ENCODE measurements around the gene SPRR2E.
"Not testable (repeated sequence)": the region's sequence is repeated elsewhere in the genome, so short reads cannot be mapped to it uniquely, and the experiment has no call there.

The SPRR2E gene

DNA sequence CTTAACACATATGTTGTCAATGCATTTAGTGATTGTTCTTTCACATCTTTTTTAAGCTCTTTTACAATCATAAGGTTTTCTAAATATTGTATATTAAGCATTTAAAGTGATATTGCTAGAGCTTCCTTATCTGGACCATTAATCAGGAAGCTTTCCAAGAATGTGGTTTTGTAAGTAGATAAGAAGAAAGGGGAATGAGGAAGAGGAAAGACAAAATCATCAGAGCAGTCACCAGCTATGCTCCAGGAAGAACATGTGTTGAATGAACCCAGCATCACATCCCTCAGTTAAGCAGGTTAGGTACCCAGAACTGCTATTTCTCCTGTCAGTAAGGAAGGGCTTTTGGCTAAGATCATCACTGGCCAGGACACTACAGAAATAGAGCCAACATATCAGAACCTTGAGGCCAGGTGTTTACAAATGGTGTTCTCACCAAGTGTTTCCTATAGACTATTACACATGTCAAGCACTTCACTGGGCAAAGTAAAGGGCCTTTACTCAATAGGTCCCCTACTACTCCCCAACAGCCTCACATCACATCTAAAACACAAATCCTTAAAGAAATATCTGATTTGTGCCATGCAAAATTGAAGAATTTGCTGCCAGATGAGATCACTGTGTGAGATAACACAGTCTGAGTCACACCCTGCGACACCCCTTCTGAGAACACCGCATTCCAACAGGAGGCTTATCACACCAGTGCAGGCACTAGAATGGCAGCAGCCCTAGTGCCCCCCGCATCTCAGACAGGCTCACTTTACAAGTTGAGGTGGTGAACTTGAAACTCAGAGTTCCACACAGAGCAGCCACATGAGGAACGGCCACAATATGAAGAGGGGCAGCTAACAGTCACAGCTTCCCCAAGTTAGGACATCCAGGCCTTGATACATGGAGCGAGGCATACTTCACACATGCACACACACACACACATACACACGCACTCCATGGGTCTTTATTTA, 35.2 kb downstream of the SPRR2E start:
- no peak for DNase-seq

DNA sequence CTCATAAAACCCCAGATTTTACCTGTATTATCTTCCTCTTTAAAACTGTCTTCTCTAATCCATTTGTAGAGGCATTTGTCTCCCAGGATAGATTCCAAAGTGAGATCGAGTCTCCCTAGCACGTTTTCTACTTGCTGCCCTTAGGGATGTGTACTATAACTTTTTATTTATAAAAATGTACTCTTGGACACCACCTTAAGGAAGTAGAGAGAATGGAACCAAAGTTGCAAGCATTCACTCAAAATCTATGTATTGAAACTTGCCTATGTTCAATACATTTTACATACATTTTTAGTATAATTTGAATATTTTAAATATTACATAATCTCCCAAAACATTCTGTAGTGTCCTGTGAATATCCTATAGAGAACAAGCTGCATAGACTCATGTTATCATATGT, 36.2 kb downstream of the SPRR2E start:
- no peak for DNase-seq

DNA sequence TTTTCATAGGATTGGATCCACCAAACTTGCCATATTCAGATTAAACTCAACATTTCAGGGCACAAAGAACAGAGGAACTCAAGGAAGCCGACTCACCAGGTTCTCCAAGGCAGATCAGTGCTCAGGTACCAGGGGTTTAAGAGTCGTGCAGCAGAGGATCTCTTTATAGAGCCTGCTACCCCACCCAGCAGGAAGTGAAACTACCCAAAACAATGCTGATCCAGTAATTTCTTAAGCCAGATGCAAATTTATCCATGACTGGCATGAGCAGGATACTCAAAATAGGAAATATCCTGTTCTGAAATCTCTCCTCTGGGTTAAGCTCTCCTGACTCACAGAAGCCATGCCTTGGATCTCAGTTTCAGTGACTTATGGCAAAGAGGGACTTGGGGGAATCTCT, 37.0 kb downstream of the SPRR2E start, which contains the start of gene SPRR2A:
SPRR2A (minus strand) TSS at position 138 of the 400 bp plus-strand sequence. CDS start 777 bp downstream, outside the sequence.
- DNase-seq = no peak

DNA sequence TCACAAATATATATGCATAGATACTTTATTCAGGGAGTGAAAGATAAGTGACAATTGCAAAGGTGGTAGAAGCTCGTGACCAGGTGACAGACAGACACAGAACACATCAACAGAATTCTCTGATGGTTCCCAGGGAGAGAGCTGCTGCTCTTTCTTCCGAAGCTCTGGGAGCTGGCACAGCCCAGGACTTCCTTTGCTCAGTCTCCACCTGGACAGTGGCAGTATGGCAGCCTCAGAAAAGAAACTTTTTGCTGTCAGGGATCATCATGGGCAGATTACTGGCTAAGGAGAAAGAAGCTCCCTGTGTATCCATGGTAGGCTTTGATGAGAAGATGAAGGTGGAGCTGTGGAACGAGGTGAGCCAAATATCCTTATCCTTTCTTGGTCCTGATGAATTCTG, 38.2 kb downstream of the SPRR2E start:
- not testable (repeated sequence) for DNase-seq

DNA sequence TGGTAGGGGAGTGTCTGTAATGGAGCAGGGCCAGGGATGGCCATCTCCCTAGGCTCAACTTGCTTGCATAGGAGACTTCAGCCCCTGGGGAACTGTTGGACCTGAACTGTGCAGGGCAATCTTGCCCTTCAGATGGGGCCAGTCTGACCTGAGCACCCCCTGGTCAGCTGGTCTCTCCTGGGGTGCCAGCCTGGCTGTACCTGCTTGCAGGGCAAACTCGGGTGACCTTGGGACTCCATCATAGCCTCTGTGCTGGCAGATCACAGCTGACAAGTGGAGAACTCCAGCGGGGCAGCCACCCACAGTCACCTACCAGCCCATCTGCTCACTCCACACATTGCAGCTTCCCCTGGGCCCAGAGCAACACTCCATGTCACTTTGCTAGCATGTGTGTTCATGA, 45.1 kb downstream of the SPRR2E start:
- no peak for DNase-seq

Data from NCI-H226 (cell line).